ENCODE data around the gene BRD3OS. TPM values are rescaled to one million over a fixed set of nuclear protein-coding genes. Genes with fewer than 3 reads are reported as not detected.

BRD3OS gene
- total RNA-seq, 4 donors from 2014 or later: 7.4 to 23.9 (median 13.6) TPM

GRCh38 chr9:134058716-134059115 is 33.4 kb downstream of the BRD3OS start:
- Histone ChIP-seq H3K36me3 (no peaks in the 10 kb centered on the region), H3K9me3 (no peaks in the 10 kb centered on the region), H3K27me3 (no peaks in the 10 kb centered on the region), H3K4me3 (no peak overlapping the region), H3K4me1 (peaks cover 17 to 54% of the 10 kb centered on the region in 2 donors), H3K27ac (no peak overlapping the region)
- peak in 1 of 2 donors; percentile 6 for DNase-seq
- intact Hi-C loops (cut with DNase I; ENCODE audit: low total_unique reads): no loop called here
- TF ChIP-seq POLR2A (IDR thresholded peaks at IDR 0.05) (no peak), CTCF (IDR thresholded peaks at IDR 0.05) (no peak)

GRCh38 chr9:134059188-134059641 is 33.9 kb downstream of the BRD3OS start:
- no peak for TF ChIP-seq CTCF (IDR thresholded peaks at IDR 0.05)
- TF ChIP-seq POLR2A (IDR thresholded peaks at IDR 0.05): no peak
- peaks cover 19 to 57% of the 10 kb centered on the region in 2 donors for H3K4me1 ChIP-seq
- H3K9me3 ChIP-seq: no peaks in the 10 kb centered on the region
- no peaks in the 10 kb centered on the region for H3K27me3 ChIP-seq
- H3K27ac ChIP-seq: no peak overlapping the region
- H3K4me3 ChIP-seq: no peak overlapping the region
- peak in 1 of 2 donors; percentile 9 for DNase-seq
- intact Hi-C loops (cut with DNase I; ENCODE audit: low total_unique reads): no loop called here
- no peaks in the 10 kb centered on the region for H3K36me3 ChIP-seq

- Histone ChIP-seq H3K27ac (no peak overlapping the region), H3K4me3 (no peak overlapping the region), H3K9me3 (no peaks in the 10 kb centered on the region), H3K27me3 (no peaks in the 10 kb centered on the region), H3K4me1 (peaks cover 19 to 57% of the 10 kb centered on the region in 2 donors), H3K36me3 (no peaks in the 10 kb centered on the region)
- DNase-seq: no peak
- intact Hi-C loops (cut with DNase I; ENCODE audit: low total_unique reads): no loop called here
- no peak for TF ChIP-seq CTCF (IDR thresholded peaks at IDR 0.05)
- TF ChIP-seq POLR2A (IDR thresholded peaks at IDR 0.05): no peak
Observed at GRCh38 chr9:134059661-134060395, 34.5 kb downstream of the BRD3OS start.

GRCh38 chr9:134060546-134060945 is 35.3 kb downstream of the BRD3OS start:
- intact Hi-C loops (cut with DNase I; ENCODE audit: low total_unique reads): no loop called here
- TF ChIP-seq CTCF (IDR thresholded peaks at IDR 0.05) (no peak), POLR2A (IDR thresholded peaks at IDR 0.05) (no peak)

GRCh38 chr9:134061019-134061687 is 35.9 kb downstream of the BRD3OS start:
- intact Hi-C loops (cut with DNase I; ENCODE audit: low total_unique reads): no loop called here
- H3K9me3 ChIP-seq: no peaks in the 10 kb centered on the region
- no peaks in the 10 kb centered on the region for H3K36me3 ChIP-seq
- DNase-seq: no peak
- H3K27me3 ChIP-seq: no peaks in the 10 kb centered on the region
- no peak overlapping the region for H3K27ac ChIP-seq
- H3K4me3 ChIP-seq: no peak overlapping the region
- TF ChIP-seq POLR2A (IDR thresholded peaks at IDR 0.05) (no peak), CTCF (IDR thresholded peaks at IDR 0.05) (no peak)
- H3K4me1 ChIP-seq: peaks cover 19 to 54% of the 10 kb centered on the region in 2 donors

More at GRCh38 chr9:134060546-134060945, 35.3 kb downstream of the BRD3OS start:
- Histone ChIP-seq H3K27ac (no peak overlapping the region), H3K36me3 (no peaks in the 10 kb centered on the region), H3K4me1 (peaks cover 19 to 56% of the 10 kb centered on the region in 2 donors), H3K9me3 (no peaks in the 10 kb centered on the region), H3K27me3 (no peaks in the 10 kb centered on the region), H3K4me3 (no peak overlapping the region)
- DNase-seq: no peak
